IPS DF 4.7 (cell line): ENCODE data around the gene SFXN2.
"Not testable (repeated sequence)": the region's sequence is repeated elsewhere in the genome, so short reads cannot be mapped to it uniquely, and the experiment has no call there.

Experiments
- DNase-seq: peaks from one replicate; pipeline ENCODE4 v3.0.0-alpha.2; 2013; ENCODE audit warnings: low spot score; ENCODE audit errors: extremely low read depth

The SFXN2 gene

GRCh38 chr10:102679596-102679995 is 34.8 kb upstream of the SFXN2 start:
- DNase-seq: no peak

- no peak for DNase-seq
Observed at GRCh38 chr10:102681696-102682095, 32.7 kb upstream of the SFXN2 start.

- DNase-seq: no peak
Observed at GRCh38 chr10:102682416-102682815, 32.0 kb upstream of the SFXN2 start.

DNA sequence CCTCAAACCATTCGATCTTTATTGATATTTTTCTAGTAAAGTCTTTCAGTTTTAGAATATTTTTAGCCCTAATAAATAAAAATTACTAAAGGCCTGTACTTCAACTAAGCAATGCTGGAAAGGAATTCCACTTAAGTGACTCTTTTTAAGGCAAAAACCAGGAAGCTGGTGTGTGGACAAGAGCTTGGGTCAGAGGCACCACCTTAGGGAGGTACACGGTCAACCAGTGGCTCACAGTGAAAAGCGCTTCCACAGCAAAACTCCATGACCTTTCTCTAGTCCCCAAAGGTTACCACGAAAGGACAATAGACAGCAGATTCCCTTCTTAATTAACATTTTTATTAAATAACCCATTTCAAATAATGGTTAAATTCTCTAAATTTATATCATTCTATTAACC is 31.5 kb upstream of the SFXN2 start:
- DNase-seq: no peak

- DNase-seq: no peak
Observed at GRCh38 chr10:102683736-102684135, 30.7 kb upstream of the SFXN2 start.

DNA sequence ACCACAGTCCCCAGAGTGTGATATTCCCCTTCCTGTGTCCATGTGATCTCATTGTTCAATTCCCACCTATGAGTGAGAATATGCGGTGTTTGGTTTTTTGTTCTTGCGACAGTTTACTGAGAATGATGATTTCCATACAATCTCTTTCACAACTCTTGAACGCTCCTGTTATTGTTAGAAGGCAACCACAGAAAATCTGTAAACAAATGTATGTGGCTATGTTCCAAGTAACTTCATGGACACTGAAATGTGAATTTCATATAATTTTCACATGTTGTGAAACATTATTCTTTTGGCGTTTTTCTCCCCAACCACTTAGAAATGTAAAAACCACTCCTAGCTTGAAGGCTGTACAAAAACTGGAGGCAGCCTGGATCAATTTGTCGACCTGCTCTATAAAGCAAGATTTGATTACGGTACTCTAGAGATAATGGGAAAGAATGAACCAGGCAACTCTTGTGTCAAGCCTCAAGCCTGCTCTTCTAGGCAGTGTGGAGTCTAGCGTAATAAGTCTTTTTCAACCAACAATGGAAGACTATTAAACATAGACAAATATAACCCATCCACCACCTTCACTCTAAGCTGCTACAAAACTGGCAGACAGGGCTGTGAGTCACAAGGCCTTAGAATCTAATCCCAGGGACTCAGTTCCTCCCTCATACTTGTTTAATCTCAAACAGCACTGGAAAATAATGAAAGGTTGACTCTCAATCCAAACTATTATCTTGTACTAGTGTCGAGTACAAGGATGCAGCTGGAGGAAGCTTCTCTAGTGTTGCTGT is 23.0 kb upstream of the SFXN2 start:
- no peak for DNase-seq

- not testable (repeated sequence) for DNase-seq
Observed at GRCh38 chr10:102695401-102695800, 19.0 kb upstream of the SFXN2 start.

- DNase-seq: no peak
Observed at GRCh38 chr10:102696736-102697135, 17.7 kb upstream of the SFXN2 start.

DNA sequence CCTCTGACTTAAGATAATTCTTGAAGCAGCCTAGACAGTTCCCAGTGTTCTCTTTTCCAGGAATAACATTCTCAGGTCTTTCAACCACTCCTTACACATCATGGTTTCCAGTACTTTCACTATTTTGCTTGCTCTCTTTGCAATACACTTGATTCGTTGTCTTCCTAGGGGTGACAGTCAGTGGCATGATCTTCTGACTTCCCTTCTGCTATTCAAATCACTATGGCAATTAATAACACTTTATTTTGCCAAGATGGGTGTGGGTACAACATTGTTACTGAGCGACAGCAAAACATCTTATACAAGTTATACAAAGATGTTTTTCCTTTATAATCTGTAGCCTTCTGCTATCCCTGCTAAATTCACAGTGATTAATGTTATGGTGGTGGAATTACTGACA is 15.5 kb upstream of the SFXN2 start:
- no peak for DNase-seq

- DNase-seq: no peak
Observed at GRCh38 chr10:102701272-102701671, 13.2 kb upstream of the SFXN2 start.

- DNase-seq: no peak
Observed at GRCh38 chr10:102701796-102702195, 12.6 kb upstream of the SFXN2 start.

DNA sequence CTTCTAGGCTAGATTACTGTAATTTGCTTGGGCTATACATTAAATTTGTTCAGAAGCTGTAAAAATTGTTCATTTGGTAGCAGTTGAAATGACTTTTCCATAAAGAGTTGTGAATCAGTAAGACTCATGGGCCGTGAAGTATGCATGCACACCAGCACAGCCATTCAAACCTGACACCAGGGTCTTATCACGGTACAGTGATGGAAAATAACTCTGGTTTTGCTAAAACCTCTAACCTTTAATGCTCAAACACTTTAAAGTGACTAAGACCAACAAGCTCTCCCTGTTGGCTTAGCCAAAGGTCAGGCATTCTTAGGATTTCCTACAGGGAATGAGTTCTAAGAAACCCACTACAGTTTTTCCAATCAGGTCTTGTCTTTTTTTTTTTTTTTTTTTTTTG is 11.7 kb upstream of the SFXN2 start:
- DNase-seq: no peak

DNA sequence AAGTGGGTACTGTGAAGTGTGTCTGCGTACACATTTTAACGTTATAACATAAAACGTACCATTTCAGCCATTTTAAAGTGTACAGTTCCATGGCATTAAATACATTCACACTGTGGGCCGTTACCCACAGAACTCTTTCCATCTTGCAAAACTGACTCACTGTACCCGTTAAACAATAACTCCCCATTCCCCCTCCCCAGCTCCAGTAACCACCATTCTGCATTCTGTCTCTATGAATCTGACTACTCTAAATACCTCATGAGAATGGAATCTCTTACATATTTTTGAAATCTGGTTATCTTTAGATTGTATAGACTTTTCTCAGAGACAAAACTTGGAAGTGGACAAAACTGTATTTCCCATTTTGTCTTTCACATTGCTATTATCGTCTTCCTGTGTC is 9.5 kb upstream of the SFXN2 start:
- no peak for DNase-seq

DNA sequence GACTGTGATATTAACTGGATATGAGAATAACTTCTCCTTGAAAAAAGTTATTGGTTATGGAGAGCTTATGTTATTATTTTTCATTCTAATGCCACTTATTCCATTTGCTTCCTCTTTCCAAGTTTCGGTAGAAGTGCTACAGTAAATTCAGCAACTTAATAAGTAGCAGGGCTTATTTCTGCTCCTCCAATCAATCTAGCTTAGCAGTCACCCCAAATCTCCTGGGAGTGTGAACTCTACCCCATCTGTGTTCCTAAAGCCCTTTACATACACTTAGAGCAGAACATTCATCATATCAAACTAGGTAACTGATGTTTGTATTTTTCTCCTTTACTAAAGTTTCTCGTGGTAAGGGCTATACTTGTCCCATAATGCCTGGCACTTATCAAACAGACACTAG is 8.9 kb upstream of the SFXN2 start:
- DNase-seq: no peak

- no peak for DNase-seq
Observed at GRCh38 chr10:102710609-102711008, 3.8 kb upstream of the SFXN2 start.

DNA sequence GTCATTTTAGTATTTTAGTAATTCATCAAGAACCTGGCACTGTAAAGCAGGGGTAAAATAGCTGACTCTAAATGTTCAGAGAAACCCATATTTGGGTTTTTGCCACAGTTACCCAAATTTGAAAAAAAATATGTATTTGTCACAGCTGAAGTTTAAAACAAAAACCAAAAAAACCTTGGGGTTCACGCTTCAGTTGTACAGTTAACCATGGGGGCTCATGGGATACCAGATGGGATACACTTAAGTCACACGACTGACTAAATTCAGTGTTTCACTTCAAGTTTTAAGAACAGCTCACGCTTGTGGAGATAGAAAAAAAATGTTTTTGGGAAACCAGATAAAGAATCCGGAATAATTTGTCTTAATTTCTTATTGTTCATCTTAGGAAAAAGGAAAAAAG is 2.3 kb upstream of the SFXN2 start:
- DNase-seq: no peak

- DNase-seq: no peak
Observed at GRCh38 chr10:102712843-102713538, 1.4 kb upstream of the SFXN2 start.

DNA sequence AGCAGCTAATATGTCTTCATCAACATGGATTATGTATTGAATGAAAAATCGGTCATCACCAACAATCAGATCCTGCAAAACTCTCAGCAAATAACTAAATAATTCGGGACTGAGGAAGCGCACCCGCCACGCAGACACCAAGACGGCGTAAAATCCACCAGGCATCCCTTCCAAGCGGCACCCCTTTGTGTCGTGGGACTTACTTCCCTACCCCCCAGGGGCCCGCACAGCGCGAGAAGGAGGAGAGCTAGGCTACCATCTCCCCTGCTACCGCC is 960 bp upstream of the SFXN2 start:
- DNase-seq: no peak

DNA sequence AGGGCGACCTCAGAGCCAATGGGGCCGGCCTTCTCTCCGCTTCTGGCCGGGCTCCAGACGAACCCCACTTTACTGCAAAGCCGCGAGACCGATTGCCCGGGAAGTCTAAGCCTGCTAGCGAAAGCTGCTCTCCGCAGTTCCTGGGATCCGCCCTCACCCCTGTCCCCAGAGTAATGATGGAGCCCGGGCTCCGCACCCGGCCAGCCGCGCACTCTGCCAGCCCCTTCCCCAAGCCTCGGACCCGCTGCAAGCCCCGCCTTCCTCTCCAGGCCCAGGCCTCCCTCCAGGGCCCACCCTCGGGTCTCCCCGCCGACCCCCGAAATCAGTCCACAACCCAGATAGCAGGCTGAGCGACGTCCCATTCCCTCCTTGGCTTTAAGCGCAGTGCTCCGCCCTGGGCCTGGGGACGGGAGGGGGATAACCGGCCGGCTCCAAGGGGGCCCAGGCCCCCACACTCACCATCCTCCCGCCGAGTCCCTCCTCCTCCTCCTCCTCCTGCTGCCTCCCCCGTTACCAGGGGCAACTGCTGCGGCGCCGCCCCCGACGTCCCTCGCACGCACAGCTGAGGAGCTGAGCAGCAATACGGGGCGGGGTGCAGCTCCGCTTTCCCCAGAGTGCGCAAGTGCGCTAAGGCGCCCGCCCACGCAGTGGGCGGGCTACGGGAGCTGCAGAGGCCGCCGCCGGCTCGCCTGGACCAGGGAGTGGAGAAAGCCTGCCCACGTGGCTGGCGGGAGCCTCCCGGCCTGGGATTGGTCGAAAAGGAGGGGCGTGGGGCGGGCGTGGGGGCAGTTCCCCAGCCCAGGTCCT is 419 bp upstream of the SFXN2 start, which contains the start of gene ARL3:
ARL3 (minus strand) TSS at position 584 of the 807 bp plus-strand sequence; CDS start at position 462, 122 bp downstream.
- DNase-seq: peak; percentile 83

DNA sequence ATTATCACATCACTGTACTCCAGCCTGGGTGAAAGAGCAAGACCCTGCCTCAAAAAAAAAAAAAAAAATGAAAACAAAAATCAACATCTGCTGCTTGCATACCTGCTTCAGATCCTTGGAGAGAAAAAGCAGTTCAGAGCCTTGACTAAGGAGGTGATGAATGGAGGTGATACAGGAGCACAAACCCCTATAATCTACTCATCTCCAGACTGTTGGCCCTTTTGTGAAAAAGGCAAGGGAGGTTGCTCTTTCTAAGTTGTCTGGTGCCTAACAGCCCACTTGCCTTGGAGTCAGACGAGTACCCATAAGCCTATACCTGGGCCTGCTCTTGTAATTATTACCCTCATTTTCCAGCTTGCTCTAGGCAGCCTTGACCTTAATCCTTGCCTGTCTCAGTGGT is 1.4 kb downstream of the SFXN2 start:
- no peak for DNase-seq

DNA sequence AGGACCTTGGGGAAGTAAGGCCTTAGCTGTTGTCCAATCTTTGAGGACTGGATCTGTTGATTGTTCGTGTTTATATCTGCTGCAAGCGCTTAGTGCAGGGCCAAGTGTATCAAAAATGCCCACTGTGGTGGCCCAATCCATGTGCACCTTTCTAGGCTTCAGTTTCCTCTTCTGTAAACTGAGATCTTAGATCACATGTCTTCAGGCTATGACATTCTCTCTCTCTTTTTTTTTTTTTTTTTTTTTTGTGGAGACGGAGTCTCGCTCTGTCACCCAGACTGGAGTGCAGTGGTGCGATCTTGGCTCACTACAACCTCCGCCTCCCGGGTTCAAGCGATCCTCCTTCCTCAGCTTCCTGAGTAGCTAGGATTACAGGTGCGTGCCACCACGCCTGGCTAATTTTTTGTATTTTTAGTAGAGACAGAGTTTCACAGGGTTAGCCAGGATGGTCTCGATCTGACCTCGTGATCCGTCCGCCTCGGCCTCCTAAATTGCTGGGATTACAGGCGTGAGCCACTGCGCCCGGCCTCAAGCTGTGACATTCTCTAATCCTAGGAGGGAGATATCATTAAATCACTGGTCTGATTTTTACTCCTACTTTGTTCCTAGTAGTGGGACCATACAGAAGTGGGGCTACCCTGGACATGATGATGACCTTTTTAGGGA is 2.6 kb downstream of the SFXN2 start:
- DNase-seq: not testable (repeated sequence)

DNA sequence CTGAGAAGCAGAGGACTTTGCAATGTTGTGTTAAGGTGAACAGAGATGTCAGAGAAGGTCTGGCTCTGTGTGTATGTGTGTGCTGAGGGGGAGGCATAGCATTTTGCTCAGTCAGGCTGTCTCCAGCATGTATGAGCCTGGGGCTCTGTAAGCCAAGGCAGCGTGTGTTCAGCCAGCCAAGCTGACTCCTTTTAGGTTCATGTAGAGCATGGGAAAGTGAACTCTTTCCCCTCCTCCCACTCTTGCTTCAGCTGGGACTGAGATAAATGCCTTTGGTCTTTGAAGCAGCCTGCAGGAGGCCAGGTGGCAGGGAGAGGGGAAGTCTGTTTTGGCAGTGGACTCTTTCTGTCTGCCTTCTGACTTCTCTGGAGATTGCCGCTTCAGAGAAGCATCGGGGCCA is 3.8 kb downstream of the SFXN2 start:
- peak; percentile 14 for DNase-seq
